22Rv1 (cell line): ENCODE measurements around the gene BHMT.

Source experiments
- H3K27ac ChIP-seq: fragments of 450-650 bp; 2 replicates; pipeline ENCODE4 v1.5.1; 2017
- ZFX ChIP-seq: fragments of 450-650 bp; IDR thresholded peaks from 2 replicates; pipeline ENCODE4 v1.6.1; 2017; ENCODE audit warnings: antibody characterized with exemption, borderline replicate concordance
- TF ChIP-seq, protein P1 (sequence below): fragments of 450-650 bp; IDR thresholded peaks from 2 replicates; pipeline ENCODE4 v1.5.1; 2017; ENCODE audit warnings: mild to moderate bottlenecking

The BHMT gene

DNA sequence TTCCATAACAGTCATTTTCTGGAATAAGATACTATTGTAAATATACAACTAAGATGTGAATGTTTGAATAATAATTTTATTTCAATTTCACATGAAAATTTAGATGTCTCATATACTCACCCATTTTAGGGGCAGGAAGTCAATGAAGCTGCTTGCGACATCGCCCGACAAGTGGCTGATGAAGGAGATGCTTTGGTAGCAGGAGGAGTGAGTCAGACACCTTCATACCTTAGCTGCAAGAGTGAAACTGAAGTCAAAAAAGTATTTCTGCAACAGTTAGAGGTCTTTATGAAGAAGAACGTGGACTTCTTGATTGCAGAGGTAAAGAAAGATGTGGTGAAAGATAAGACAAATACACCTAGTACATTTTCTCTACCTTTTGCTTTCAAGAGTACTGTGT lies 8.6 kb downstream of the BHMT start:
- H3K27ac ChIP-seq: no peak overlapping the region
- TF ChIP-seq, protein P1, sequence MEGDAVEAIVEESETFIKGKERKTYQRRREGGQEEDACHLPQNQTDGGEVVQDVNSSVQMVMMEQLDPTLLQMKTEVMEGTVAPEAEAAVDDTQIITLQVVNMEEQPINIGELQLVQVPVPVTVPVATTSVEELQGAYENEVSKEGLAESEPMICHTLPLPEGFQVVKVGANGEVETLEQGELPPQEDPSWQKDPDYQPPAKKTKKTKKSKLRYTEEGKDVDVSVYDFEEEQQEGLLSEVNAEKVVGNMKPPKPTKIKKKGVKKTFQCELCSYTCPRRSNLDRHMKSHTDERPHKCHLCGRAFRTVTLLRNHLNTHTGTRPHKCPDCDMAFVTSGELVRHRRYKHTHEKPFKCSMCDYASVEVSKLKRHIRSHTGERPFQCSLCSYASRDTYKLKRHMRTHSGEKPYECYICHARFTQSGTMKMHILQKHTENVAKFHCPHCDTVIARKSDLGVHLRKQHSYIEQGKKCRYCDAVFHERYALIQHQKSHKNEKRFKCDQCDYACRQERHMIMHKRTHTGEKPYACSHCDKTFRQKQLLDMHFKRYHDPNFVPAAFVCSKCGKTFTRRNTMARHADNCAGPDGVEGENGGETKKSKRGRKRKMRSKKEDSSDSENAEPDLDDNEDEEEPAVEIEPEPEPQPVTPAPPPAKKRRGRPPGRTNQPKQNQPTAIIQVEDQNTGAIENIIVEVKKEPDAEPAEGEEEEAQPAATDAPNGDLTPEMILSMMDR: no peak
- no peak for TF ChIP-seq ZFX

DNA sequence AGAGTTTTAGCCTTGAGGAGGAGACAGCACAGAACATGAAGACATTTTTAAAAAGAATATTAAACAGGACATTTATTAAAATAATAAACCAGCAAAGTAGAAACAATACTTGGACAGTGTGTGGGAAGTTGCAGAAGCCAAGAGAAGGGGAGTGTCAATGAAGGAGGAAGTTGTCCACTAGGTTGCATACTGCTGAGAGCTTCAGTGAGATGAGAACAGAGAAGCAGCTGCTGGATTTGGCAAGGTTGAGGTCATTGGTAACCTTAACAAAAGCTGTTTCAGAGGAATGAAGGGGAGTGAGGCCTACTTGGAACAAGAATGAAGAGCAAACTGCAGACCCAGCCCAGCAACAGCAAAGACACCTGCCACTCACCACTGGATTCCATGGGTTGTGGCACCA lies 11.4 kb downstream of the BHMT start:
- H3K27ac ChIP-seq: no peak overlapping the region
- TF ChIP-seq ZFX: no peak
- TF ChIP-seq, protein P1: no peak

- TF ChIP-seq, protein P1: no peak
- TF ChIP-seq ZFX: no peak
- H3K27ac ChIP-seq: no peak overlapping the region
Observed at GRCh38 chr5:79124607-79125006, 13.0 kb downstream of the BHMT start.

GRCh38 chr5:79130781-79131180 lies 19.2 kb downstream of the BHMT start:
- TF ChIP-seq, protein P1: no peak
- TF ChIP-seq ZFX: no peak
- no peak overlapping the region for H3K27ac ChIP-seq

DNA sequence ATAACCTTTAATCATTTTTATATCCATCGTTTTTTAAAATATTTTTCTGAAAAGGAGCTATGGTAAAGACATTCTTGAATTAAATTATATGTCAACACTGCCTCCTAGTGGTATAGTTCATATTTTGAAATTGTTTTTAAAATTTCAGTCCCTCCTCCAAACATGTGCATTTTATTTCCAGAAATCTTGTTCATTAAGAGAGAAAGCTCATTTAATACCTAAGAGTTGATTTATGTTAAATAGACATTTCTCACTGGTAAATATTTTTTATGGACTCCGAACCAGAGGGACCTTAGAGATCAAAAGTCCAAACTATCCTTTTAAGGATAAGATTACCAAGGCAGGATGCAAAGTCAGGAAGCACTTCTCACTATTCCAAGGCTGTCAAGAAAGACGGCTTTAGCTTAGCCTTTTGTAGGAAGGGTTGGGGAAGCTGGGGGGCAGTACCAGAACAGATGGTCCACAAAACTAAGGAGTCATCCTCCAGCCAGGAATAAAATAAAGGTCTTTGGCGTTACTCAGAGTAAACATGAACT lies 21.6 kb downstream of the BHMT start:
- H3K27ac ChIP-seq: peak overlapping the region; percentile 61
- TF ChIP-seq ZFX: no peak
- TF ChIP-seq, protein P1: no peak

GRCh38 chr5:79133657-79134451 lies 22.2 kb downstream of the BHMT start:
- TF ChIP-seq ZFX: no peak
- TF ChIP-seq, protein P1: peak; percentile 88
- H3K27ac ChIP-seq: peak overlapping the region; percentile 61

- TF ChIP-seq, protein P1: no peak
- TF ChIP-seq ZFX: no peak
- no peak overlapping the region for H3K27ac ChIP-seq
Observed at GRCh38 chr5:79135790-79136553, 24.4 kb downstream of the BHMT start.
